DND-41 (cell line): ENCODE results near the gene HTT-AS.

ENCODE experiments used
- EZH2 ChIP-seq: IDR thresholded peaks from 3 replicates; pipeline ENCODE4 v1.6.1; 2012; ENCODE audit warnings: borderline replicate concordance, low read depth, mild to moderate bottlenecking, moderate library complexity, low read length, inconsistent platforms; ENCODE audit not compliant: severe bottlenecking
- TF ChIP-seq, protein P1 (sequence below): IDR thresholded peaks from 2 replicates; pipeline ENCODE4 v1.5.1; 2012; ENCODE audit warnings: borderline replicate concordance, low read length, moderate library complexity, mild to moderate bottlenecking; ENCODE audit not compliant: poor library complexity, severe bottlenecking; ENCODE audit errors: extremely low read depth

GRCh38 chr4:3121596-3121995 lies 47.3 kb upstream of the HTT-AS start:
- TF ChIP-seq, protein P1, sequence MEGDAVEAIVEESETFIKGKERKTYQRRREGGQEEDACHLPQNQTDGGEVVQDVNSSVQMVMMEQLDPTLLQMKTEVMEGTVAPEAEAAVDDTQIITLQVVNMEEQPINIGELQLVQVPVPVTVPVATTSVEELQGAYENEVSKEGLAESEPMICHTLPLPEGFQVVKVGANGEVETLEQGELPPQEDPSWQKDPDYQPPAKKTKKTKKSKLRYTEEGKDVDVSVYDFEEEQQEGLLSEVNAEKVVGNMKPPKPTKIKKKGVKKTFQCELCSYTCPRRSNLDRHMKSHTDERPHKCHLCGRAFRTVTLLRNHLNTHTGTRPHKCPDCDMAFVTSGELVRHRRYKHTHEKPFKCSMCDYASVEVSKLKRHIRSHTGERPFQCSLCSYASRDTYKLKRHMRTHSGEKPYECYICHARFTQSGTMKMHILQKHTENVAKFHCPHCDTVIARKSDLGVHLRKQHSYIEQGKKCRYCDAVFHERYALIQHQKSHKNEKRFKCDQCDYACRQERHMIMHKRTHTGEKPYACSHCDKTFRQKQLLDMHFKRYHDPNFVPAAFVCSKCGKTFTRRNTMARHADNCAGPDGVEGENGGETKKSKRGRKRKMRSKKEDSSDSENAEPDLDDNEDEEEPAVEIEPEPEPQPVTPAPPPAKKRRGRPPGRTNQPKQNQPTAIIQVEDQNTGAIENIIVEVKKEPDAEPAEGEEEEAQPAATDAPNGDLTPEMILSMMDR, result no peak
- no peak for TF ChIP-seq EZH2
